ENCODE results near the gene RBMS3. TPM values are rescaled to one million over a fixed set of nuclear protein-coding genes. Genes with fewer than 3 reads are reported as not detected.

RBMS3 gene
- total and polyA plus RNA-seq, 2 of the 8 experiments (the other 6 are each of a cell fraction or from before 2014, with no cell fraction given): 3.7 to 6.9 TPM

DNA sequence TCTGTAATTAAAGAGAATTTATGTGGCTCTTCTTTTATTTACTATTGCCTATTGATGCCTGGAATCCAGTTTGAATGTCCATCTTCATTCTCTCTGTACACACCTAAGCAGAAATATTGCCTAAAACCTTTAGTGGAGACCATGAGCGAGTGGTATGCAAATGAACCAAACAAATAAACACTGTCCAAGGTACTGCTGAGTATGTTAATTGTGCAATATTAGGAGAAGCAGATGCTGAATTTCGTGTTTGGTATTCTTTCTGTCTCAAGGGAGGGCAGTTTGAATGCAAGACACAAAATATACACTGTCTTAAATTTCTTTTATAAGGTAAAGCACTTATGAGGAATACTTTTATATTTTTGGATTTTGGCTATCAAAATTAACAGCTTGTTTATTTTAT, 440.9 kb downstream of the RBMS3 start:
- Histone ChIP-seq H4K8ac (ENCODE audit: extremely low read depth, insufficient read depth, low read length) (no peak overlapping the region), H3K27me3 (replicated peaks in 1 of 4; ENCODE audit: control insufficient read depth in 3 of 4, extremely low read depth in 1 of 4, insufficient read depth in 3 of 4, low read length in 3 of 4) (no peaks in the 10 kb centered on the region), H3K23ac (ENCODE audit: insufficient read length) (no peak overlapping the region), H2BK120ac (replicated peaks; ENCODE audit: low read depth, low read length) (no peak overlapping the region), H2AK5ac (ENCODE audit: low read depth, low read length) (no peak overlapping the region), H3K23me2 (ENCODE audit: low read depth, low read length) (no peaks in the 10 kb centered on the region), H4K5ac (ENCODE audit: insufficient read length, low read depth, low read length) (no peak overlapping the region), H3K27ac (ENCODE audit: low read depth, low read length) (no peak overlapping the region), H2BK20ac (ENCODE audit: low read length) (no peak overlapping the region), H3K79me1 (ENCODE audit: low read depth, low read length) (no peaks in the 10 kb centered on the region), H3K4me2 (ENCODE audit: insufficient read depth in 1 of 2, low read depth in 2 of 2, low read length in 2 of 2) (no peak overlapping the region), H3K36me3 (ENCODE audit: control insufficient read depth in 2 of 4, insufficient read depth in 4 of 4, low read length in 3 of 4) (no peaks in the 10 kb centered on the region), H2BK12ac (ENCODE audit: low read depth, low read length) (no peak overlapping the region), H3K9ac (replicated peaks in 1 of 4; ENCODE audit: extremely low read depth in 1 of 4, low read depth in 3 of 4, low read length in 3 of 4) (no peak overlapping the region), H3K4ac (replicated peaks; ENCODE audit: insufficient read length, low read depth, low read length) (no peak overlapping the region), H3K18ac (ENCODE audit: extremely low read depth, low read length) (no peak overlapping the region), H2BK5ac (ENCODE audit: low read depth, low read length) (no peak overlapping the region), H2AFZ (ENCODE audit: low read length) (no peak overlapping the region), H4K91ac (replicated peaks; ENCODE audit: insufficient read length, low read length) (no peak overlapping the region), H3K14ac (ENCODE audit: insufficient read length) (no peak overlapping the region), H3K79me2 (ENCODE audit: control insufficient read depth in 1 of 2, insufficient read depth in 2 of 2, low read length in 2 of 2) (no peaks in the 10 kb centered on the region), H3K4me1 (replicated peaks in 1 of 4; ENCODE audit: control insufficient read depth in 3 of 4, insufficient read depth in 4 of 4, low read length in 3 of 4) (no peaks in the 10 kb centered on the region), H2BK15ac (ENCODE audit: low read length) (no peak overlapping the region), H3K9me3 (ENCODE audit: insufficient read depth in 2 of 2, low read depth in 1 of 2, low read length in 1 of 2) (no peaks in the 10 kb centered on the region), H3K56ac (replicated peaks; ENCODE audit: insufficient read length, low read depth, low read length) (no peak overlapping the region), H3K4me3 (ENCODE audit: extremely low read depth in 1 of 4, insufficient read depth in 2 of 4, low read depth in 3 of 4, low read length in 4 of 4) (no peak overlapping the region), H4K20me1 (replicated peaks in 1 of 2; ENCODE audit: control insufficient read depth in 1 of 2, insufficient read depth in 2 of 2, low read length in 2 of 2) (no peaks in the 10 kb centered on the region)
- FAIRE-seq (no peak), DNase-seq (ENCODE audit: low read depth in 1 of 2, low spot score in 2 of 2) (no peak)
- 91% methylated on average over 2 of the region's 2 CpGs; no CpG with 5 or more reads in 1 of the 2 experiments for WGBS, 2 experiments (ENCODE audit: extremely low coverage in 1 of 2, insufficient coverage in 1 of 2, insufficient read length in 1 of 2, insufficient replicate concordance in 2 of 2, low coverage in 1 of 2, low lambda C conversion rate in 2 of 2, missing lambda C conversion rate in 1 of 2)
- CTCF ChIA-PET (ENCODE audit: partially characterized antibody): no interaction called here
- POLR2A ChIA-PET (ENCODE audit: partially characterized antibody): no interaction called here
- no peak for TF ChIP-seq RXRA (IDR thresholded peaks at IDR 0.05; ENCODE audit: insufficient read depth, low read depth, low read length)
